Measurements from ENCODE around the gene FOXJ3. TPM values are rescaled to one million over a fixed set of nuclear protein-coding genes. Genes with fewer than 3 reads are reported as not detected.

FOXJ3 gene
- total and polyA plus RNA-seq, 2 of the 8 experiments (the other 6 are each of a cell fraction or from before 2014, with no cell fraction given): 48.6 to 51.9 TPM

DNA sequence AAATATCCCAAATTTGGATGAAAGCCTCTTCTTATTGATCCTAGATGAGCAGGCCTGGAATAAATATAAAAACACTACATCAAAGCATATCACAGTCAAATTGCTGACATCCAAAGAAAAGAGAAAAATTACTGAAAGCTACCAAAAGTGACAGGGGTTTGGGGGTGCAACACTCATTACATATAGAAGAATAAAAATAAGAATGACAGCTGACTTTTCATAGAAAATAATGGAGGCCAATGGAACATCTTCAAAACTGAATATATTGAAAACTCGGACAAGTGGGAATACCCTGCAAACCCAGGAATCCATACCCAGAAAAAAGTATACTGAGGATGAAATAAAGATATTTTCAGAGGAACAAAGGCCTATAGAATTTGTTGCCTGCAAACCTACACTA lies 84.0 kb downstream of the FOXJ3 start:
- Histone ChIP-seq H3K79me2 (ENCODE audit: control insufficient read depth in 1 of 2, insufficient read depth in 2 of 2, low read length in 2 of 2) (peaks cover 3 to 61% of the 10 kb centered on the region in 2 experiments; a peak in 3 of 4 replicates), H3K9me3 (ENCODE audit: insufficient read depth in 2 of 2, low read depth in 1 of 2, low read length in 1 of 2) (no peaks in the 10 kb centered on the region), H2BK15ac (ENCODE audit: low read length) (no peak overlapping the region), H2BK5ac (ENCODE audit: low read depth, low read length) (no peak overlapping the region), H2AK5ac (ENCODE audit: low read depth, low read length) (no peak overlapping the region), H3K27ac (ENCODE audit: low read depth, low read length) (no peak overlapping the region), H3K4ac (replicated peaks; ENCODE audit: insufficient read length, low read depth, low read length) (no peak overlapping the region), H2BK20ac (ENCODE audit: low read length) (no peak overlapping the region), H3K4me2 (ENCODE audit: insufficient read depth in 1 of 2, low read depth in 2 of 2, low read length in 2 of 2) (no peak overlapping the region), H3K56ac (replicated peaks; ENCODE audit: insufficient read length, low read depth, low read length) (no peak overlapping the region), H2BK120ac (replicated peaks; ENCODE audit: low read depth, low read length) (no peak overlapping the region), H4K20me1 (replicated peaks in 1 of 2; ENCODE audit: control insufficient read depth in 1 of 2, insufficient read depth in 2 of 2, low read length in 2 of 2) (peaks cover 0 to 5% of the 10 kb centered on the region in 2 experiments), H2AFZ (ENCODE audit: low read length) (no peak overlapping the region), H3K4me3 (ENCODE audit: extremely low read depth in 1 of 4, insufficient read depth in 2 of 4, low read depth in 3 of 4, low read length in 4 of 4) (no peak overlapping the region), H3K4me1 (replicated peaks in 1 of 4; ENCODE audit: control insufficient read depth in 3 of 4, insufficient read depth in 4 of 4, low read length in 3 of 4) (no peaks in the 10 kb centered on the region), H3K14ac (ENCODE audit: insufficient read length) (no peak overlapping the region), H3K36me3 (ENCODE audit: control insufficient read depth in 2 of 4, insufficient read depth in 4 of 4, low read length in 3 of 4) (no peaks in the 10 kb centered on the region), H3K23me2 (ENCODE audit: low read depth, low read length) (no peaks in the 10 kb centered on the region), H2BK12ac (ENCODE audit: low read depth, low read length) (no peak overlapping the region), H3K9ac (replicated peaks in 1 of 4; ENCODE audit: extremely low read depth in 1 of 4, low read depth in 3 of 4, low read length in 3 of 4) (no peak overlapping the region), H3K79me1 (ENCODE audit: low read depth, low read length) (no peaks in the 10 kb centered on the region), H3K18ac (ENCODE audit: extremely low read depth, low read length) (no peak overlapping the region), H4K91ac (replicated peaks; ENCODE audit: insufficient read length, low read length) (no peak overlapping the region), H3K23ac (ENCODE audit: insufficient read length) (no peak overlapping the region), H4K8ac (ENCODE audit: extremely low read depth, insufficient read depth, low read length) (no peak overlapping the region), H4K5ac (ENCODE audit: insufficient read length, low read depth, low read length) (no peak overlapping the region), H3K27me3 (replicated peaks in 1 of 4; ENCODE audit: control insufficient read depth in 3 of 4, extremely low read depth in 1 of 4, insufficient read depth in 3 of 4, low read length in 3 of 4) (no peaks in the 10 kb centered on the region)
- 100% methylated on average over 1 of the region's 1 CpG; no CpG with 5 or more reads in 1 of the 2 experiments for WGBS, 2 experiments (ENCODE audit: extremely low coverage in 1 of 2, insufficient coverage in 1 of 2, insufficient read length in 1 of 2, insufficient replicate concordance in 2 of 2, low coverage in 1 of 2, low lambda C conversion rate in 2 of 2, missing lambda C conversion rate in 1 of 2)
- FAIRE-seq: no peak
- CTCF ChIA-PET (ENCODE audit: partially characterized antibody): no interaction called here
- POLR2A ChIA-PET (ENCODE audit: partially characterized antibody): no interaction called here
- no peak for DNase-seq (ENCODE audit: low read depth in 1 of 2, low spot score in 2 of 2)
- TF ChIP-seq TAF7 (optimal IDR thresholded peaks at IDR 0.05; ENCODE audit: borderline replicate concordance, low read depth, low read length): no peak
- TF ChIP-seq RNF2 (IDR thresholded peaks at IDR 0.05; ENCODE audit: borderline replicate concordance, low read depth, low read length, missing control alignments, poor library complexity, severe bottlenecking): no peak
- TF ChIP-seq RBBP5 (IDR thresholded peaks at IDR 0.05; ENCODE audit: borderline replicate concordance, low read depth, low read length): no peak
- TF ChIP-seq, protein P1, sequence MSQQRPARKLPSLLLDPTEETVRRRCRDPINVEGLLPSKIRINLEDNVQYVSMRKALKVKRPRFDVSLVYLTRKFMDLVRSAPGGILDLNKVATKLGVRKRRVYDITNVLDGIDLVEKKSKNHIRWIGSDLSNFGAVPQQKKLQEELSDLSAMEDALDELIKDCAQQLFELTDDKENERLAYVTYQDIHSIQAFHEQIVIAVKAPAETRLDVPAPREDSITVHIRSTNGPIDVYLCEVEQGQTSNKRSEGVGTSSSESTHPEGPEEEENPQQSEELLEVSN (IDR thresholded peaks at IDR 0.05): no peak
- no peak for TF ChIP-seq POLR2AphosphoS5 (IDR thresholded peaks at IDR 0.05; ENCODE audit: low read depth, low read length)
- no peak for TF ChIP-seq KDM5A (IDR thresholded peaks at IDR 0.05; ENCODE audit: low read length)
- no peak for TF ChIP-seq NANOG (IDR thresholded peaks at IDR 0.05; ENCODE audit: insufficient read depth, low read depth, low read length, poor library complexity, severe bottlenecking)
- TF ChIP-seq, protein P2, sequence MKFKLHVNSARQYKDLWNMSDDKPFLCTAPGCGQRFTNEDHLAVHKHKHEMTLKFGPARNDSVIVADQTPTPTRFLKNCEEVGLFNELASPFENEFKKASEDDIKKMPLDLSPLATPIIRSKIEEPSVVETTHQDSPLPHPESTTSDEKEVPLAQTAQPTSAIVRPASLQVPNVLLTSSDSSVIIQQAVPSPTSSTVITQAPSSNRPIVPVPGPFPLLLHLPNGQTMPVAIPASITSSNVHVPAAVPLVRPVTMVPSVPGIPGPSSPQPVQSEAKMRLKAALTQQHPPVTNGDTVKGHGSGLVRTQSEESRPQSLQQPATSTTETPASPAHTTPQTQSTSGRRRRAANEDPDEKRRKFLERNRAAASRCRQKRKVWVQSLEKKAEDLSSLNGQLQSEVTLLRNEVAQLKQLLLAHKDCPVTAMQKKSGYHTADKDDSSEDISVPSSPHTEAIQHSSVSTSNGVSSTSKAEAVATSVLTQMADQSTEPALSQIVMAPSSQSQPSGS (IDR thresholded peaks at IDR 0.05; ENCODE audit: low read length): no peak
- TF ChIP-seq BACH1 (IDR thresholded peaks at IDR 0.05; ENCODE audit: low read length): no peak
- TF ChIP-seq MAFK (IDR thresholded peaks at IDR 0.05; ENCODE audit: low read depth, low read length): no peak
- no peak for TF ChIP-seq TAF1 (IDR thresholded peaks at IDR 0.05; ENCODE audit: low read depth, low read length)
- TF ChIP-seq GABPA (IDR thresholded peaks at IDR 0.05; ENCODE audit: borderline replicate concordance, insufficient read depth, low read length): no peak

Data from H1 (cell line).